ENCODE measurements around the gene UBE2O. TPM values are rescaled to one million over a fixed set of nuclear protein-coding genes. Genes with fewer than 3 reads are reported as not detected.
A peak's percentile ranks its signal among the peaks of the same experiment; 100 is the strongest.

UBE2O gene
- total RNA-seq, 2 donors from 2014 or later: 17.1 to 30.3 TPM

- WGBS, 2 donors: 84 to 92% methylated on average over 4 to 5 of the region's 5 CpGs
- ATAC-seq (no peak), DNase-seq (no peak)
- no peaks in the 10 kb centered on the region for H3K9me3 ChIP-seq
- no peaks in the 10 kb centered on the region for H3K36me3 ChIP-seq (replicated peaks in 1 of 2; ENCODE audit: insufficient read depth in 1 of 2, low read depth in 2 of 2)
- TF ChIP-seq POLR2A (IDR thresholded peaks at IDR 0.05) (no peak), CTCF (IDR thresholded peaks at IDR 0.05) (no peak)
- intact Hi-C loops (cut with DNase I): no loop called here
- H3K4me3 ChIP-seq: no peak overlapping the region
- H3K27me3 ChIP-seq: no peaks in the 10 kb centered on the region
- peaks cover 20% of the 10 kb centered on the region for H3K4me1 ChIP-seq
- H3K27ac ChIP-seq: no peak overlapping the region
These were observed 41.7 kb downstream of the UBE2O start for GRCh38 chr17:76411247-76411646.

- no peak overlapping the region for H3K27ac ChIP-seq
These were observed 42.5 kb downstream of the UBE2O start for GRCh38 chr17:76410328-76410965.

GRCh38 chr17:76408037-76408849 lies 44.7 kb downstream of the UBE2O start:
- TF ChIP-seq CTCF (IDR thresholded peaks at IDR 0.05) (peak; percentile 67 to 88 (median 77)), POLR2A (IDR thresholded peaks at IDR 0.05) (no peak)
- no peak overlapping the region for H3K27ac ChIP-seq
- intact Hi-C loops (cut with DNase I): no loop called here
- 62 to 67% methylated on average over 11 to 12 of the region's 12 CpGs for WGBS, 2 donors
- no peaks in the 10 kb centered on the region for H3K27me3 ChIP-seq
- DNase-seq (peak; percentile 80 to 90 (median 82)), ATAC-seq (peak; percentile 78)
- H3K4me1 ChIP-seq: peaks cover 10% of the 10 kb centered on the region
- peaks cover 0 to 2% of the 10 kb centered on the region in 2 donors for H3K36me3 ChIP-seq (replicated peaks in 1 of 2; ENCODE audit: insufficient read depth in 1 of 2, low read depth in 2 of 2)
- no peak overlapping the region for H3K4me3 ChIP-seq
- no peaks in the 10 kb centered on the region for H3K9me3 ChIP-seq

More at GRCh38 chr17:76410328-76410965, 42.5 kb downstream of the UBE2O start:
- H3K27me3 ChIP-seq: no peaks in the 10 kb centered on the region
- no peaks in the 10 kb centered on the region for H3K36me3 ChIP-seq (replicated peaks in 1 of 2; ENCODE audit: insufficient read depth in 1 of 2, low read depth in 2 of 2)
- no peak overlapping the region for H3K4me3 ChIP-seq
- H3K4me1 ChIP-seq: peaks cover 23% of the 10 kb centered on the region
- ATAC-seq (no peak), DNase-seq (no peak)
- intact Hi-C loops (cut with DNase I): no loop called here
- H3K9me3 ChIP-seq: no peaks in the 10 kb centered on the region
- TF ChIP-seq CTCF (IDR thresholded peaks at IDR 0.05) (no peak), POLR2A (IDR thresholded peaks at IDR 0.05) (no peak)
- 84 to 90% methylated on average over 15 of the region's 15 CpGs for WGBS, 2 donors

- 60 to 67% methylated on average over 4 of the region's 4 CpGs for WGBS, 2 donors
- DNase-seq (peak in 1 of 4 donors; percentile 7), ATAC-seq (no peak)
- H3K4me1 ChIP-seq: peaks cover 10% of the 10 kb centered on the region
- H3K27ac ChIP-seq: no peak overlapping the region
- no peaks in the 10 kb centered on the region for H3K9me3 ChIP-seq
- no peak overlapping the region for H3K4me3 ChIP-seq
- peaks cover 0 to 4% of the 10 kb centered on the region in 2 donors for H3K36me3 ChIP-seq (replicated peaks in 1 of 2; ENCODE audit: insufficient read depth in 1 of 2, low read depth in 2 of 2)
- H3K27me3 ChIP-seq: no peaks in the 10 kb centered on the region
- intact Hi-C loops (cut with DNase I): no loop called here
- TF ChIP-seq POLR2A (IDR thresholded peaks at IDR 0.05) (no peak), CTCF (IDR thresholded peaks at IDR 0.05) (no peak)
These were observed 45.4 kb downstream of the UBE2O start for GRCh38 chr17:76407509-76407908.

All from body of pancreas (tissue), 4 donors.